Cortex of kidney (tissue), 1 donor: ENCODE measurements around the gene MARCHF10.
"Not testable (repeated sequence)": the region's sequence is repeated elsewhere in the genome, so short reads cannot be mapped to it uniquely, and the experiment has no call there.

Source experiments
- DNase-seq: peaks from one replicate; lab custom pipeline; 2025; lab: John Stamatoyannopoulos, UW

Gene MARCHF10

DNA sequence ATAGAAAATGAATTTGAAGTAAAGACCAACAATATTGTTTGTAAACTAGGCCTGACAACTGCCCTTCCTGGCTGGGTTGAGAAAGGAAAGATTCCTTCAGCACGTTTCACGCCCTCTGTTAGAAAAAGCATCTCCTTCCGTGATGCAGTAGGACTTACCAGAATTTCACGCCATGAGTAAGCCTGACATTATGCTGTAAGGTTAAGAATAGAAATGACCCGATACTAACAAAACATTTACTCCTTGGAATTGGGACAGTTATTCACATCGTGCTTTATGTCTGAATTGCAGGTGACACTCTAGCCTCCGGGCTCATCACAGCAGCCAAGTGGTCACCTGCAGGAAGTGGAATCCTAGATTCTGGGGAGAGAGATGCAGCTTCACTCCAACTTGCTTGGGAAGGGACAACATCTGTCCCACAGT lies 17.5 kb downstream of the MARCHF10 start:
- no peak for DNase-seq

DNA sequence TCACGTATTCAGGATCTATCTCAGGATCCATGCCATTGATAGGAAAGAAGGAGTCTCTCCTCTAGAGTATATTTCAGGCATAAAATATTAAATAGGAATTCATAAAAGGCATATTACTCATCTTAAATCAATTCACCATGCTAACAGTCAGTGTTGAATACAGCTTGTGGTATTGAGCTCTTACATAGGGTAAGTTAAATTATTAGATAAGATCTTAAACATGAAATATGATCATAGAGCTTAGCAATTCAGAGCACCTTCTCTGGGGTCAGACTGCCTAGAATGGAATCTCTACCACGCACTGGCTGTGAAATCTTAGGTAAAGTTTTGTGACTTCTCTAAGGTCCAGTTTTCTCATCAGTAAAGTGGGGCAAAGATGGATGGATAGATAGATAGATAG lies 20.7 kb downstream of the MARCHF10 start:
- no peak for DNase-seq

DNA sequence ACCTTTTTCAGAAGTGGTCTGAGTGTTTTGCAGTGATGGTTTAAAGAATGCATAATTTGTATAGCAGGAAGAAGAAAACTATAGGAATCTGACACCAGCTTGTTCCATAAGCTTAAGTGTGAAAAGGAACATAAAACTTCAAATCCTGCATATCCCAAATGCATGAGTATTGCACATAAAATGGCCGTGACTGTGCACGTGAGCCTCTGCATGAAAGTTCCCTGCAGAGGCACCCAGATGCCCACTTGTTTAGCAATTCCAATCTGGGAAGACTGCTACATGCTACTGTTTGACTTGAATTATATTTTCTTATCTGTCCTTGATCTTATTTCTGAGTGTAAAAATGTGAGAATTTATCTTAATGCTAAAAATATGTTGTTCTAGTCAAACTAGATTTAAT lies 21.5 kb downstream of the MARCHF10 start:
- no peak for DNase-seq

DNA sequence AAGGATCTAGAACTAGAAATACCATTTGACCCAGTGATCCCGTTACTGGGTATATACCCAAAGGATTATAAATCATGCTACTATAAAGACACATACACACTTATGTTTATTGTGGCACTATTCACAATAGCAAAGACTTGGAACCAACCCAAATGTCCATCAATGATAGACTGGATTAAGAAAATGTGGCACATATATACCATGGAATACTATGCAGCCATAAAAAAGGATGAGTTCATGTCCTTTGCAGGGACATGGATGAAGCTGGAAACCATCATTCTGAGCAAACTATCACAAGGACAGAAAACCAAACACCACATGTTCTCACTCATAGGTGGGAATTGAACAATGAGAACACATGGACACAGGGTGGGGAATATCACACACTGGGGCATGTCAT lies 22.1 kb downstream of the MARCHF10 start:
- DNase-seq, result not testable (repeated sequence)

DNA sequence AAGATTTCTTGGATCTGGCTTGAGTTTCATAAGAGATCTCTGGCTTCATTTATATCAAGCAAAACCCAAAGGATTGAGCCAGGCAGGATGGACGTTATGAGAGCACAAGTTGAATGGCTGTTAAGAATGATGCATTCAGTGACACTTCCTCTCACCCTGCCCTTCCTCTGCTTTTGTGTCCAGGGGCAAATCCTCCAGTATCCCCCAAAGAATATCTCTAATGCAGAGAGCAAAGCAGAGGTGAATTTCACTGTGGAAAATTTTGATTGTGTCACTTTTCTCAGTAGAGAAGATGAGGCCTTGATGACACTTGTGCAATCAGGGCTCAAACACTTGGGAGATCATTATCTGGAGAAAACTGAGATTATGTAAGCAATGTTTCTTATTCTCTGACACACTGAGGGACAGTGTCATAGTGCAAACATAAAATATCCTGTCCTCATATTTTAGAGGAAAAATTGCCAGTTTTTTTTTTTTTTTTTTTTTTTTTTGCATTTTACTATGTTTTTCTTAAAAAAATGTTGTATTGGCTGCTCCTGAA lies 25.3 kb downstream of the MARCHF10 start:
- no peak for DNase-seq

DNA sequence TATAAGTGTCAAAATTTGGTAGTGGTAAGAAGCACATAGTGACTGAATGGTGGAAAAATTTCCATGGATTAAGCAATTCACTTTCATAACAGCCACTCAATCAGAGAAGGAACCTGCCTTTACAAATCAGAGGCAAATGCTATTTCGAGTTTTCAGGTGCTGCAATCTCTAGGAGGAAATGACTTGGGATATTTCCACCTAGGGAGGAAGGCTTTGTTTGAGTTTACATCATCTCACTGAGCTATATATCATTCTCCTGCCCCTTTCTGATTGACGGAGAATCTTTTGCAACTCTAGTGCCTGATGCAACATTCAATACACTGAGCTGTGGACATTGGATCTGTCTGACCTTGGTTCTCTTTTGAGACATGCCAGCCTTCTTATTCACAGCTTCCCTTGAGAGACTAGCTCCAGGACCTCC lies 26.3 kb downstream of the MARCHF10 start:
- DNase-seq, result no peak

DNA sequence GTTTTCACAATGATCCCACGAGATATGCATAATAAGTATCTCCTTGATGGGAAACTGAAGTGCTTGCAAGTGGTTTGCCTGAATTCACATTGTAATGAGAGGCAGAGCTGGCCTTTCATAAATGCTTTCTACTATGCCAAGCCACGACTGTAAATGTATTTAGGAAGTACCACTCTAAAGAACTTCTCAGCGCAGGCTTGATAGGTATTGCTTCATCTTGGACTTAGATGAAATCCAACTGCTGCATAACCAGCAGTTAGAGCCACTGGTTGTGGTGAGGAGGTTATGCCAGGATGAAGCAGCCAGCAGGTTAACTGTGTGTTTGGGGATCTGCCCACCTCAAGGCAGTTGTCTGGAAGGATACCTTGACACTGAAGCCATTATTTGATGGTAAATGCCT lies 26.8 kb downstream of the MARCHF10 start:
- no peak for DNase-seq

DNA sequence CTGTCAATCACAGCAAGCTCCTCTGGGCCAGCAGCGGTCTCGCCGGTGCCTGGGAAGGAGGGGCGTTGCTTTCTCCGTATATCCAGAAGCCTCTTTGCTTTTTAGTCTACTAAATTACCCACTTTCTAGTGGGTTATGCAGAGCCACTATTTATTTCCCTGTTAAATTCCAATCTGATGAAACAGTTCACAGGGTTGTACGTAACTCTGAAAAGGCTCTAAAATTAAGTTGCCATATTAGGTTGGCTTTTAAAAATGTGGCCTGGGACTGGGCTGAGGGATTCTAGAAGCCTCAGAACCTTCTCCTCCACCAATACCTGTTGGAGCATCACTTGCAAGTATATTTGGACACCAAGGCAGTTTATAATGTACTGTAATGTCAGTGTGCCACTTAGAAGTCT lies 27.2 kb downstream of the MARCHF10 start:
- DNase-seq, result no peak

DNA sequence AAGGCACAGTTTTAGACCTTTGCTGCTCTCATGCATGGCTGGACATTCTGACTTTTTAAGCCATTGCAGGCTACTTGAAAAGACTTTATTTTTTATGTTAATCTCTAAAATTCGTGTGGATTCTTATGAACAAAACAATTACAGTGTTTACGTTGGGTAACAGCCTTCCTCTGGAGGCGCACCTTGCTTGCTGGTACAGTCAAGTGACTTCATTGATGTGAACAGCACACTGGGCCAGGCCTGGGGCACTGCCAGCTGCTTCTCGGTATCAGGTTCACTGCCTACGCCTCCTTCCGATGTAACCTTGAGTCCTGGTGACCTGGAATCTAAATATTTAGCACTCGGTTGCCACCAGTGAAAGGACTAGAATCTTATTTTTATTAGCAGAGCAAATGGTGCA lies 27.8 kb downstream of the MARCHF10 start:
- DNase-seq, result no peak

DNA sequence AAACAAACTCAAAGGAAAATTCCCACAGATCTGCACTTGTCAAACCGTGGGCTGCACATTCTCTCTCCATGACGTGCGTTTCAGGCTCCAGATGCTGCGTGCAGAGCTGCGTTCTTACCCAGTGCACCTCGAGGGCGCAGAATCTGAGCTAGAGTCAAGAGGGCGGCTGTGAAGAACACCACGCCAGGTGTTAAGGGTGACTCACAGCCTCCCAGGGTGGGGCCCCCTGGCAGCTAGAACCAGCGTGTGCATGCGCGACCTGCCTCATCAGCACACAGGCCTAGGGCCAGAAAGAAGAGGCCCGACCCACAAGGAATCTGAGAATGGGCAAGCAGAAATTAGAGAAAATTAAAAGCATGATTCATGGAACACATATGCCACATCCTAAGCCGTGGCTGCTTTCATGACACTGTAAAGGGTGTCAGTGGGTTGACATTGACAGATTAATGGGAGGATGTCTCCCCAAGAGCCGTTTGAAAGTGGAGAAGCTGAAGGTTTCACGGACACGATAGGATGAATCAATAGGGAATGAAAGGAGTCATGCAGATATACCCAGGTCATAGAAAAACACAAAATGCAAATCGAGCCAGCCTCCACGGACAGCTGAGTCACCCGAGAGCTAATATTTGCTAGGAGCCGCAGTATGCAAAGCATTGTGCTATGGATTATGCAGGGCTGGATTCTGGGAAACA lies 29.0 kb downstream of the MARCHF10 start:
- no peak for DNase-seq

DNA sequence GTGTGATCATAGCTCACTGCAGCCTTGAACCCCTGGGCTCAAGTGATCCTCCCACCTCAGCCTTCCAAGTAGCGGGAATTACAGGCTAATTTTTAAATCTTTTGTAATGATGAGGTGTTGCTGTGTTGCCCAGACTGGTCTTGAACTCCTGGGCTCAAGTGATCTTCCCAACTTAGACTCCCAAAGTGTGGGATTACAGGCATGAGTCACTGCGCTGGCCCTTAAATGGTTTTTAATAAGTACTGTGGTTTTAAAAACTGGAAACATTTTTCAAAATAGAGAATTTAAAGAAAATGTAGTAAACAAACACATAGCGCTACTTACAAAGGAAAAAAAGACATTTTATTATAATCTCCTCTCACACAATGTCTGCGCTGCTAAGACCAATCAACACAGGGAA lies 32.2 kb downstream of the MARCHF10 start:
- DNase-seq, result no peak

DNA sequence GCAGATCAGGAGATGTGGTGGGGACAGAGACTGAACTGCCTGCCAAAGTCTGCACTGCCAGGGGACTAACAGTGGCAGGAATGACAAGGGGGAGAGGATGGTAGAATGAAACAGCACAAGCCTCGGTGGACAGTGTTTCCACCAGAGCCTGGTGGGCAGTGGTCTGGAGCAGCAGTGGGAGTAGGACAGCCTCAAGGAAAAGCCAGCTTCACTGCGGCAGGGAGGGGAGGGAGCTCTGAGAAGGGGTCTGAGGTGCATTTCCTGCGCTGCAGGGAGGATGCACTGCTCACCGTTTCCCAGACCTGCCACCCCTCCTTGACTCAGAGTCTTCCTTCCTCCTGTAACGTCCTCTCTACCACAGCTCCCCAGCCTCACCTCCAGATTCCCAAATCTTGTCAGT lies 33.8 kb downstream of the MARCHF10 start:
- DNase-seq, result no peak

DNA sequence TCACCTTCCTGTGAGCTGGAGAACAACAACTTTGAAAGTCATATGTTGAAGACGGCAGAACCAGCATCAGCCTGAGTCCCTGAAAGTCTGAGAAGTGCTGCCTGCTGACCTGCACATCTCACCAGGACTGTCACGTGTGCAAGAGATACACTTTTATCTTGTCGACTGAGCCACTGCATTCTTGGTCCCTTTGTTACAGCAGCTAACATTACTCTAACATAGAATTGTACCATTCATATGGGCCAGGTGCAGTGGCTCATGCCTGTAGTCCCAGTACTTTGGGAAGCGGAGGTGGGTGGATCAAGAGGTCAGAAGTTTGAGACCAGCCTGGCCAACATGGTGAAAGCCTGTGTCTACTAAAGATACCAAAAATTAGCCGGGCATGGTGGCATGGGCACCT lies 40.1 kb downstream of the MARCHF10 start:
- DNase-seq, result no peak

DNA sequence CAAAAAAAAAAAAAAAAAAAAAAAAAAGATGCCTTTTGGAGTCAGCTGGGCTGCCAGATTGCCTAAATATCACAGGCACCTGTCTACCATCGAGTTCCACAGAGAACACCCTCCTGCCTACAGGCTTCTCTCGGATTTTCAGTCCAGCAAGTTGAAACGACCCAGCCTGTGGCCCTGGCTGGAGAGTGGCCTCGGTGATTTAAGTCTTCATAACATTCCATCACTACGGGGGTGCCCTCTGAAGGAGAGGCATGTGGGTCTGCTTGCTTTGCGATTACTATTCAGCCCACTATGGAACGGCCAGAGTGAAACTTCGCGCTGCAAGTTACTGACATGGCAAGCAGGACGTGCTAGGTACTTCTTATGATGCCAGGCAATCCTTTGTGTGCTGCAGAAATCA lies 42.8 kb downstream of the MARCHF10 start:
- no peak for DNase-seq

DNA sequence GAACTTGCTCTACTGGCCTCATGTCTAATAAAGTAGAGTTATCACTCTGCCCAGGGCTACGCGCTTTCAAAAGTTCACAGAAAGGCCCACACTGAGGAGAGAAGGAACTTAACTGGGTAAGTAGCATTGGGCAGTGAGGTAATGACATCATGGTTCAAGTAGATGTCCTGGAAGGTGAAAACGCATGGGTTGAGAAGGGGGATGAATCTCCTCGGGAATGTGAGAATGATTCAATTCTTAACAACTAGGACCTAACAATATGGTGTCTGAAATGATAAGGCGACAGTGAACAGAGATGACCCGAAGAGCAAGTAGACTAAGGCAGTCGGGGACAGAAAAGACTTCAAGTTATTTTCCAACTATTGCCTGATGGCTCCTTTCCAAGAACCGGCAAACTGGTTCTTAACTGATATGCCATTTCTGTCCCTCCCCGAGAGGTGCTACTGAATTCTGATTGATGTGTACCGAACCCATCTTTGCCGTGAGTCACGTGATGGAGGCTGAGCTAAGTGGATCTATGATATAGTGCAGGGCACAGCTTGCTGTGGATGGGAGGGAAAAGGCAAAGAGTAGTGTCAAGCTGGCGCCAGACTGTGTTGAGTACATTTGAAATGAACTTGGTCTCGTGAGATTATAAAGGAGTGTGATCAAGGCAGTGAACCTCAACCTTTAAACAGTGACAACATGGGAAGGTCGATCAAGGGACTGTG lies 44.1 kb downstream of the MARCHF10 start:
- DNase-seq, result no peak

DNA sequence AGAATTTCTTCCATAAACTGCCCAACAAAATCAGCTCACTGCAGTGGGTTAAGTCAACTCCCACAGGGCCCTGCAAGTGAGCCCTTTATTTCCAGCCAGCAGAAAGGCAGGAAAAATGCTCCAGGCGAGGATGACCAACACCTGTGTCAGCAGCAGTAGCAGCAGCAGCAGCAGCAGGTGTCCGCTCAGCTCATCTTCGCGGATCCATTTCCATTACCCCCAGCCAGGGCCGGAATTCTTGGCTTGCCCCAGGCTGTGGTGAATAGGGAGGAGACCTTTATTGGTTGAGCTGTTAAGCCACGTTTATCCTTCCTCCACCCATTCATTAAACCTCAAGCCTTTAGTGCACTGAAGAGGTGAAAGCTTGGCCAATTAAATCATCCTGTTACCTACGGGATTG lies 46.2 kb downstream of the MARCHF10 start:
- no peak for DNase-seq

DNA sequence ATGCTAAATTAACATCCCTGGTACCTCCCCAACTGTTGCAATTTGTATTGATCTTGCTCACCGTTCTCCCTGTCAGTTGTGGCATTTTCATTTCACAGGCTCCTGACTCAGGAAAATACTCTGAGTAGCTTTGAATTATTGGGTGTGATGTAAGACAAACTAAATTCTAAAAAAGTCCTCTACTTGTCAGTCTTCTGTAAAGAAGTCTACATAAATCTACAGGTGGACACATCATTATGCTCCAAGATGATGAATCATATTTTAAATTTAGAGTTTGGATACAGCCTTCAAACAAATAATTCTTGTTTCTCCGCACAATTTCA lies 47.2 kb downstream of the MARCHF10 start:
- no peak for DNase-seq

DNA sequence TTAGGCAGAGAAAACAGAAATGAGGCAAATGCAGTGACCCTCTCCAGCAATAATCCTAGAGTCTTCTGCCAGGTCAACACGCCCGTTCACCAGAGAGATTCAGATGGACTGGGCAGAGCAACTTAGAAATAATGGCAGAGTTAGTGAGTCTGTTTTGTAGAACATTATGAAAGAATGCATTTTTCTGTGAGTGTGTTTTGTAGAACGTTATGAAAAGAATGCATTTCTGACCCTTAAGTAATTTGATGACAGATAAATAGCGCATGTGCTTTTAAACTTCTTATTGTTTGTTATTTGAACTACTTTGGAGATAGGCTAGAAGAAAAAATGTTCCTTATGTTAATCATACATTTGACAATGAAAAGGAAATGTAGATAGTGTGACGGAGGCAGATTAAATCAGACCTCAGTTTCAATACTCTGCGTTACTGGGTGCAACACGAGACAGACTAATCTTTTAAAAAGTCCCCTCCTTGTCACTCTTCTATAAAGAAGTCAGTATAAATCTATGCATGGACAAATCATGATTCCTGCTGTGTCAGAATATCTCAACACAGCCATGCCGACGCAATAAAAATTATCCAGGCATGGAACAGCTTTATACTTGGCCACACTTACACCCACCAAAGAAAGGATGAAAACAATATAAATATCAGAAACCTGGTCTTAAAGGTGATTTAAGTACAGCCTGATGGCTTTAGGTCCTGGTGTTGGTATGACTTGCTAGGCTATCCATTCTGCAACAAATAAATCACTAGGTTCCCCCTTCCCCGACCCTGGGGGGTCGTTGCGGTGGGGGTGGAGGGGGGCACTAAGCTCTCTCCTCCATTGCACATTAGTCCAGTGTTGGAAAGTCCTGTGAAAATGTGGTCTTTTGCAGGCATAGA lies 47.8 kb downstream of the MARCHF10 start:
- DNase-seq, result no peak

DNA sequence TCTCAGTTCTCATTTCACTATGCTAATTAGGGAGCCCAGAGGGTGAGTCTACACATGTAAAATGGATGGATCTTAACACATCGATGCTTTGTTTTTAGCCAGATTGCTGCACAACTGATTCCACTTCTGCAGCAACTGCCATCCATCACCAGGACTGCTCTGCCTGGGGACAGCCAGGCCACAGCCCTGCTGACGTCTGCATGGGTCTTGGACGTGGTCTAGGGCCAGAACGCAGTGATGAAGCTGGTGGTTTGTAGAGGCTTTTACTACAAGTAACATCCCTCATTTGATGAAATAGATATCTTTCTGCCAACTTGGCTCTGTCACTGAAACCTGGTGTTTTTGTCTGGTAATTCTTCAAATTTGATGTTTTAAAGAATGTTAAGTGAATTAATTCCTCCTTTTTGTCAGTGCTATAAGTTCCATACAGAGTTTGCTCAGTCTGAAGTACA lies 50.6 kb downstream of the MARCHF10 start:
- DNase-seq, result no peak

DNA sequence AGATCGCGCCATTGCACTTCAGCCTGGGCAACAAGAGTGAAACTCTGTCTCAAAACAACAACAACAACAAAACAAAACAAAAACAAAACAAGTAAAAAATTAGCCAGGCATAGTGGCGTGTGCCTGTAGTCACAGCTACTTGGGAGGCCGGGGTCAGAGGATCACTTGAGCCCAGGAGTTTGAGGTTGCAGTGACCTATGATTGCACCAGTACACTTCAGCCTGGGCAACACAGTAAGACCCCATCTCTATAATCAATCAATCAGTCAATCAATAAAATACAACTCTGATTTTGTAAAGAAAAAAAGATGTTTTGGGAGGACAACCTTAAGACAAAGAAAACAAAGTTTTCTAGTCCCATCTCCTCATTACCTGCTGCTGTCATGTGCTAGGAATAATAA lies 51.9 kb downstream of the MARCHF10 start:
- DNase-seq, result no peak

DNA sequence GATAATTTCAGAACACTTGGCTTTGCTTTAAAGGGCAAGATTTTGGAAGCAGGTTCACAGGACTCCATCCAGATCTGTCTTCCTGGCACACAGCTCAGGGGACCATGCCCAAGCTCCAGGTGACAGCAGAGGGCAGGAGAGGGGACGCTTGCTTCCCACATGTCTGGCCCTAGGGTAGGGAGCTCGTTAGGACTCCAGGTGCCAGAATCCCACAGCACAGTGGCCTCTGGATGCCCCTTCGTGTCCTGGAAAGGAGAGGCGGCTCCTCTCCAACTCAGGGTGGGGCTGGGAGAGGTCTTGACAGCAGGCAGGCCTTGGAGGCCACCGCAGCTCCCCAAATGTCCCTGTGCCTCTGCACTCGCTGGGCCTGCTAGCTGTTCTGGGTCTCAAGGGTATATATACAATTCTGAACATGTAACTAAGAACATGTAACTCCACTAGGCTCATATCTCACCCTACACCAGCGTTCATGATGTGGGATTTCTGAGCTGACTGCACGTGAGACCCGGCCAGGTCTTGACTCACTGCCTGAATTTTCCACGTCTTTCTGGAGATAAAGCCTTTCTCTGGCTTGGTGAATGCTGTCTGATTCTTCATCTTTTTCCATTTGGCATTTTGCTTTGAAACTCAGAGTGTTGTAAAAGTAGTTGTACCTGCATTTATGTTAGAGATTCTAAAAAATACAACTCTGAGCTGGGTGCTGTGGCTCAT lies 52.8 kb downstream of the MARCHF10 start:
- no peak for DNase-seq

DNA sequence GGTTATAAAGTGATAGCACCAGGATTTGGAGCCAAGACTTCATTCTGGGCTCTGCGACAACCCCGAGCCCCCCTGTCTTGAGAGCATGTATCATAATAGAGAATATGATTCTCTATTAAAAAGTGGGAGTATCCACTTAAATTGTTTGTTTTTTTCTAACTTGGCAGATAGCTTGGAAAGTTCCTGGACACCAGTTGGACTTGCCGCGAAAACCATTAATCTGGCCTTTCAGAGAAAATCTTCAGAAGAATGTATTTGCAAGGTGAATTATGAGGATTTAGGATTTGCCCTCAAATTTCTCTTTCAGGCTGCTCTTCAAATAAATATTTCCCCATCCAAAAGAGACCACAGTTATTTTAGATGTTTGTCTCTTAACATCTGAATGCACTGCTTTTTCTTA lies 53.5 kb downstream of the MARCHF10 start:
- no peak for DNase-seq
